NOMO-1 treated with DMSO at 0.1 percent for 48 hours (cell line): ENCODE data around the gene UBL4A.

Experiments
- DNase-seq: peaks from one replicate; lab custom pipeline; 2025; ENCODE audit not compliant: unreplicated experiment; lab: John Stamatoyannopoulos, UW

The UBL4A gene

DNA sequence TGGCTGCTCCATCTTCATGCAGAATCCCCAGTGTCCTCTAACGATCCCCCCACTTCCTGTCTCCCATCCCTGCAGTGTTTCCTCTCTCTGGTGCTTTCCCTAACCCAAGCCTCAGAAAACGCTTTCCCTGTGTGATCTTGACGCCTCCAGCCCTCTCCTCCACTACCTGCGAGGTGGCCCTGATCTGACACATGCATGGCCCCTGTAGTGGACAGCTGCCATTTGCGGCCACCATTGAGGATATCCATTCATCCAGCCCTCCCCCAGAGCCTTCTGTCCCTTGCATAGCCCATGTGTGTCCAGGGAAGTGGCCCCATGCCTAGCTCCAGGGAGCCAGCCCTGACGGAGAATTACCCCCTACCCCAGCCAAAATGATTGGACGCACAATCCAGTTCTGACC is 3.1 kb downstream of the UBL4A start:
- DNase-seq = no peak

GRCh38 chrX:154482786-154483185 is 3.6 kb downstream of the UBL4A start:
- DNase-seq = no peak

DNA sequence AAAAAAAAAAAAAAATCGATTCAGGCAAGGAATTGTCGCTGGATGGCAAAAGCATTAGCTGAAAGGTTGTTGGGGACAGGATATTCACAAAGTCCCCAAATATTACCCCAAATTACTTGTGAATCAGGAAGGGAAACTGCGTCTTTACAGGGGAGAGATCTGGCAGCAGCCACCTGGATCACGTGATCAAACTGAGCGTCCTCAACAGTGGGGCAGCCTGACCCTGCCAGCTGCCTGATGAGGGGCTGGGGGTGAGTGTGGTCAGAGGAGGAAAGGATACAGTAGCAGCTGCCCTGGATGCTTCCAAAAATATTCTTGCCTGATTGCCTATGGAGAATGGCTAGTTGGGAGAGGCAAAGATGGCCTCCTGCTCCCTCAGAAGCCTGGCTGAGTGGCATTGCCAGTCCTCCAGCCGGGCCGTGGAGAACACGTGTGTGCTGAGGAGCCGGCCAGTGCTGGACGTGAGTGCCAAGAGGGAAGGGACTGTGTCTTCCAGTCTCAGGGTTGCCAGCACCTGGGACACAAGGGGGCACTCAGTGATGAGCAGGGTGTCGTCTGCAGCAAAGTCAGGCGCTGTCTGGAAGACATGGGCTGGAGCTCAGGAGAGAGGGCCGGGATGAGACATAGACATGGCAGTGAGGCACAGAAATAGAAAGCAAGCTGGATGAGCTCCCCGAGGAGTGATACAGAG is 4.4 kb downstream of the UBL4A start:
- DNase-seq = no peak

DNA sequence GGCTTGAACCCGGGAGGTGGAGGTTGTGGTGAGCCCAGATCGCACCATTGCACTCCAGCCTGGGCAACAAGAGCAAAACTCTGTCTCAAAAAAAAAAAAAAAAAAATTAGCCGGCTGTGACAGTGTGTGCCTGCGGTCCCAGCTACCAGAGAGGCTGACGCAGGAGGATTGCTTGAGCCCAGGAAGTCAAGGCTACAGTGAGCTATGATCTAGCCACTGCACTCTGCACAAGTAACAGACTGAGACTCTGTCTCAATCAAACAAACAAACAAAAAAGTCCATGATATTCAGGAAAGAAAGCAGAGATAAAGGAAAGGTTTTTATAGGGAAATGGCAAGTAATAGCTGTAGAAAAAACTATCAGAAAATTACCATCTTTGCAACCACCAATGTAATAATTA is 5.2 kb downstream of the UBL4A start:
- DNase-seq = no peak

DNA sequence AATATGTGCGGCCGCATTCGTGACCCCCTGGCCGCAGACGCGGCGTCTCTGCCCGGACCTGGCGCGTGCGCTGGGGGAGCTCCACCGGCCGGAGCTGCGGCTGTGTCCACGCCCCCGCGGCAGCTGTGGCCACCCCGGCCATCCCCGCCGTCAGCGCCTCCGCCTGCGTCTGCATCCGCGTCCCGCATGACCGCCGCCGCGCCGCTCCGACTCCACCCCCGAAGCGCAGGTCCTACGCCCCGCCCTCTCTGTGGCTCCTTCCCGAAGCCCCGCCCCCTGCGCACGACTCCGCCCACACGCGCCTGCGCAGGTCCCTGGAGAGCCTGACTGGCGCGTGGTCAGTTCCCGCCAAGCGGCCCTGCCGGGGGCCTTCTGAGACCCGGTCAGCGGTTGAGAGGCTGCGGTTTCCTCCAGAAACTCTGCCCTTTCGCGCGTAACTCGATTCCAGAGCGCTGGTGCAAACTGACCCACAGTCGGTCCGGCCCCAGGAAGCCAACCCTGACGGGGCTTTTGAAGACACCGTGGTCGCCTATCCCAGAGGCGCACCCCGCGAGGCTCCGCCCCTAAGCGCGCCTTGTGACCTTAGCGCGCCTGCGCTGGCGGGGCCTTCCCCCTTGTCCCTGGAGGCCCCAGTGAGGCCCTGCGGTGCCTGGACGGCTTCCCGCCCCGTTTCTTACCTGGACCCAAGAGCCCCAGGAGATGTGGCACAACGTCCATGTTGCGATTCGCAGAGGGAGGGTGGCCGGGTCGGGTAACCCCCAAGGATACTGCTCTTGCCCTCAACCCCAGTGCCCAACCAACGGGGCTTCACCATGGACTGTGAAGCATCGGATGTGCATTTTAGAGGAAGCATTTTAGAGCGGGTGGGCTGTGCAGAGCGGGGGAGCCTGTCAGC is 7.4 kb downstream of the UBL4A start, which contains the start of gene LAGE3:
TSS of gene LAGE3 (minus strand) at position 554 of the 895 bp plus-strand sequence. CDS start at position 188, 366 bp downstream.
- peak; percentile 78 for DNase-seq

GRCh38 chrX:154477891-154478477 is 8.4 kb downstream of the UBL4A start:
- no peak for DNase-seq

GRCh38 chrX:154476821-154477220 is 9.6 kb downstream of the UBL4A start:
- no peak for DNase-seq

DNA sequence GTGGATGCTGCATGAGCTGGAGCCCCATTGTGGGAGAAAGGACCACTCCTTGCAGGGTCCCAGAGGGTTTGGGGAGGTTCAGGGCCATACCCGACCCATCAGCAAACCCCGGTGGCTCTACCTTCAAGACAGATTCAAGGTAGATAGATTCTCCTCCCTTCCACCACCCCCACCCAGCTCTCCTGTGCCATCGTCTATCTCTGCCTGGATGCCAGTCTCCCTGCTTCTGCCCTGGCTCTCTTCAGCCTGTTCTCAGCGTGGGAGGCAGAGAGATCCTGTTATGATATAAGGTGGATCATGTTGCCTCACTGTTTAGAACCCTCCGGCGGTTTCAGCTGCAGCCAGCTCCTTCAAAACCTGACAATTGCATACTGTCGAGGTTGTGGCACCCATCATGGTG is 12.7 kb downstream of the UBL4A start:
- DNase-seq = no peak

- no peak for DNase-seq
Observed at GRCh38 chrX:154472685-154473632, 13.5 kb downstream of the UBL4A start.

DNA sequence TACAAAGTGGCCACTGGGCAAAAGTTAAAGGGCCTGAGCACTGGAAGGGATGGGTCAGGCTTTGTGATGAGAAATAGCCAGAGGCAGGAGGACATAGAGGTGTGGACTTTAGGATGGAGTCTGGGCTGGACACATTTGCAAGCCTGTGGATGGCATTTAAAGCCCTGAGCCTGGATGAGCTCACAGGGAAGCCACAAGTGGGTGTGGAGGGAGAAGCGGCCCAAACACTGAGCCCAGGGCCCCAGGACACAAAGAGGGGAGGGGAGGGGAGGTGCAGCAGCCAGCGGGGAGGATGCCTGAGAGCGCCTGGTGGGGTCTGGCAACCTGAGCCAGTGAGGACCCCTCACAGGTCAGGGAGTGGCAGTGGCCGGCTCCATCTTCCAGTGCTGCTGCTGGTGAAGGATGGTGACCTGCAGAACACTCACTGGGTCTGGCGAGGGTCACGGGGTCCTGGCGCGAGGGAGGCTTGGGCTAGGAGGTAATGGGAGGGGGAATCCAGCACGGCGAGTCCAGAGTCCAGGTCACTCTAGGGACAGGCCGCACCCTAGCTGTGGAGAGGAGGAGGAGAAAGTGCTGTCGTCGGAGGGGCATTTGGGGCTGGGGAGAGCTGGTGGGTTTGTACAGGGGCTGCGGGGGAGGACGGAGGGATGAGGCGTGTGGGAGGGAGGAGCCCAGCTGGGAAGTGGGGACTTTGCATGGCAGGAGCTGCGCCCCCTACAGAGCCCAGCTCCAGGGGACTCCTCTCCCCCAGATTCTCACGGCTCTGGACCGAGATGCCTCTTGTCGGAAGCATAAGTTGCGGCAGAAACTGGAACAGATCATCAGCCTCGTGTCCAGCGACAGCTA is 14.4 kb downstream of the UBL4A start:
- no peak for DNase-seq

- DNase-seq = no peak
Observed at GRCh38 chrX:154470914-154471568, 15.4 kb downstream of the UBL4A start.

DNA sequence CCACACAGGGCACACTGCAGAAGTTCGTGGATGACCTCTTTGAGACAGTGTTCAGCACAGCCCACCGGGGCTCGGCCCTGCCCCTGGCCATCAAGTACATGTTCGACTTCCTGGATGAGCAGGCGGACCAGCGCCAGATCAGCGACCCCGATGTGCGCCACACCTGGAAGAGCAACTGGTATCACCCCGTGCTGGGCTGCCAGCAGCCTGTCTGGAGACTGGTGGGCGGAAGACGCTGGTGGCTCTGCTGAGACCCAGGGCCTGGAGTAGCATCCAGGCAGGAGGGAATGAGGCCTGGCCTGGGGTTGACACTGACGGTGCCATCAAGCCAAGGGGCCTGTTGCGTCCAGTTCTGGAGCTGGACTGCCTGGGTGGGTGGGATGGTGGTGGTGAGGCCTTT is 16.0 kb downstream of the UBL4A start:
- no peak for DNase-seq

DNA sequence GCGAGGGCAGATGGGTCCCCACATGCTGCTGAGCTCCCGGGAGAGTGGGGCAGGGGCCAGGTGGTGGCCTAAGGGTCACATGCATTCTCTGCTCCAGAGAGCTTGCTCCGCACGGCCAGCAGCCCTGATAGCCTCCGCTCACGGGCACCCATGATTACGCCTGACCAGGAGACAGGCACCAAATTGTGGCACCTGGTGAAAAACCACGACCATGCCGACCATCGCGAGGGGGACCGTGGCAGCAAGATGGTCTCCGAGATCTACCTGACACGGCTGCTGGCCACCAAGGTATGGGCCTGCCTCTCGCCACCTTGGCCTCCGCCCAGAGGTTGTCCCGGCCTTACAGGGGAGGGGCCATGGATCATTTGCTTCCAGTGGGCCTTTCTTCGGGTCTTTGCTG is 16.5 kb downstream of the UBL4A start:
- no peak for DNase-seq

DNA sequence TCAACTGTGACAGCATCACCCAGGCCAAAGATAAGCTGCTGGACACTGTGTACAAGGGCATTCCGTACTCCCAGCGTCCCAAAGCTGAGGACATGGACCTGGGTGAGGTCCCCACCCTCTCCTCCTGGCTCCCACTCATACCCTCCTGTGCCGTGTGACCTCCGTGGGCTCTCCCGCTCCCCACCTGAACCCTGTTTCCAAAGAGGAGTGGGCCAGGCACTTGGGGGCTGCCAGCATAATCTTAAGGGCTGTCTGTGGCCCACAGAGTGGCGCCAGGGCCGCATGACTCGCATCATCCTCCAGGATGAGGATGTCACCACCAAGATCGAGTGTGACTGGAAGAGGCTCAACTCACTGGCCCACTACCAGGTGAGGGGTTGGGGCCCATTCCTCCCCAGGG is 17.3 kb downstream of the UBL4A start:
- no peak for DNase-seq

- DNase-seq = no peak
Observed at GRCh38 chrX:154468217-154468616, 18.2 kb downstream of the UBL4A start.

- no peak for DNase-seq
Observed at GRCh38 chrX:154467556-154467955, 18.9 kb downstream of the UBL4A start.

DNA sequence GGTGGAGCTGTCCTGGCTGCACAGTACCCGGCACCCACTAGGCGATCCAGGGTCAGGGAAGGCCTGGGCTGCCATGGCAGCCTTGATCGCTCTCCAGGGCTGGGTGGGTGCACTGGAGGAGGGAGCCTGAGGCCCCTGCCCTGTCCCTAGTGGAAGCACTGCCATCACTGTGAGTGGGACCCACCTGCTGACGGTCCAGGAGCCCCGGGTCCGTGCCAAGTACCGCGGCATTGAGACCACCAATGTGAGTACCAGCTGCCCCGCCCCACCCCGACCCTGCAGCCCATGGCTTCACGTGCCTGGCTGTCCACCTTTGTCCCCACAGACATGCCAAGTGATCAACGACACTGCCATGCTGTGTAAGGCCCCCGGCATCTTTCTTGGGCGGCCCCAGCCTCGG is 19.5 kb downstream of the UBL4A start:
- no peak for DNase-seq

- no peak for DNase-seq
Observed at GRCh38 chrX:154466036-154466435, 20.4 kb downstream of the UBL4A start.

GRCh38 chrX:154465601-154466000 is 20.8 kb downstream of the UBL4A start:
- DNase-seq = no peak
